Measurements from ENCODE around the gene TRAPPC6A.

DNA sequence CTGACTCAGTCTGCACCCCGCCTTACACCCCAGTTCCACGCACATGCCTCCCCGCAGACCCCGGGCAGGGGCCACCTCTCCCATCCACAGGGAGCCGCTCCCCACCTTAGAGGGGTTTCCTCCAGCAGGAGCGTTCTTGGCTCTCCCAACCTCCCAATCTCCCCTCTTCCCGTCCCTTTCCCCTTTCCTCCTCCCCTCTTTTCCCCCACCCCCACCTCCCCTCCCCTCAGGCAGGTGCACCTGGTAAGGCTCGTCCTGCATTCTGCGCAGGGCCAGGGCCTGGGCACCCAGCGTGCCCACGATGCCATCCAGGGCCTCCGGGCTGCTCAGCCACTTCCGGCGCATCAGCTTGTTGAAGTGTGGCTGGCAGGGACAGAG is 39.9 kb upstream of the TRAPPC6A start:
- TF ChIP-seq, protein P1, sequence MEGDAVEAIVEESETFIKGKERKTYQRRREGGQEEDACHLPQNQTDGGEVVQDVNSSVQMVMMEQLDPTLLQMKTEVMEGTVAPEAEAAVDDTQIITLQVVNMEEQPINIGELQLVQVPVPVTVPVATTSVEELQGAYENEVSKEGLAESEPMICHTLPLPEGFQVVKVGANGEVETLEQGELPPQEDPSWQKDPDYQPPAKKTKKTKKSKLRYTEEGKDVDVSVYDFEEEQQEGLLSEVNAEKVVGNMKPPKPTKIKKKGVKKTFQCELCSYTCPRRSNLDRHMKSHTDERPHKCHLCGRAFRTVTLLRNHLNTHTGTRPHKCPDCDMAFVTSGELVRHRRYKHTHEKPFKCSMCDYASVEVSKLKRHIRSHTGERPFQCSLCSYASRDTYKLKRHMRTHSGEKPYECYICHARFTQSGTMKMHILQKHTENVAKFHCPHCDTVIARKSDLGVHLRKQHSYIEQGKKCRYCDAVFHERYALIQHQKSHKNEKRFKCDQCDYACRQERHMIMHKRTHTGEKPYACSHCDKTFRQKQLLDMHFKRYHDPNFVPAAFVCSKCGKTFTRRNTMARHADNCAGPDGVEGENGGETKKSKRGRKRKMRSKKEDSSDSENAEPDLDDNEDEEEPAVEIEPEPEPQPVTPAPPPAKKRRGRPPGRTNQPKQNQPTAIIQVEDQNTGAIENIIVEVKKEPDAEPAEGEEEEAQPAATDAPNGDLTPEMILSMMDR (IDR thresholded peaks at IDR 0.05; ENCODE audit: low read depth, low read length) = no peak
- TF ChIP-seq EZH2phosphoT487 (IDR thresholded peaks at IDR 0.05; ENCODE audit: low read depth) = no peak

All from OCI-LY3 (cell line).